ENCODE results near the gene SLC7A5. TPM values are rescaled to one million over a fixed set of nuclear protein-coding genes. Genes with fewer than 3 reads are reported as not detected.
"Not testable (repeated sequence)": the region's sequence is repeated elsewhere in the genome, so short reads cannot be mapped to it uniquely, and the experiment has no call there.

The SLC7A5 gene
- total RNA-seq, 3 donors from 2014 or later = 814 to 984 (median 886) TPM

GRCh38 chr16:87822108-87822970 lies 47.0 kb downstream of the SLC7A5 start:
- ATAC-seq (no peak), DNase-seq (no peak)
- Mint-ChIP-seq H3K9me3 (peaks cover 6% of the 10 kb centered on the region), H3K4me1 (ENCODE audit: low read depth) (peaks cover 5% of the 10 kb centered on the region), H3K27me3 (ENCODE audit: low read depth) (no peaks in the 10 kb centered on the region), H3K4me3 (no peak overlapping the region), H3K36me3 (ENCODE audit: insufficient read depth) (no peaks in the 10 kb centered on the region)

GRCh38 chr16:87821376-87822107 lies 47.8 kb downstream of the SLC7A5 start:
- H3K27me3 Mint-ChIP-seq (ENCODE audit: low read depth) = no peaks in the 10 kb centered on the region
- peaks cover 9% of the 10 kb centered on the region for H3K9me3 Mint-ChIP-seq
- no peak for DNase-seq
- H3K36me3 Mint-ChIP-seq (ENCODE audit: insufficient read depth) = no peaks in the 10 kb centered on the region
- peaks cover 5% of the 10 kb centered on the region for H3K4me1 Mint-ChIP-seq (ENCODE audit: low read depth)
- H3K4me3 Mint-ChIP-seq = no peak overlapping the region
- no peak for ATAC-seq

- Mint-ChIP-seq H3K4me1 (ENCODE audit: low read depth) (peaks cover 5% of the 10 kb centered on the region), H3K9me3 (peaks cover 9% of the 10 kb centered on the region), H3K36me3 (ENCODE audit: insufficient read depth) (no peaks in the 10 kb centered on the region), H3K27me3 (ENCODE audit: low read depth) (no peaks in the 10 kb centered on the region), H3K4me3 (no peak overlapping the region)
- DNase-seq = no peak
- ATAC-seq = no peak
Observed at GRCh38 chr16:87819983-87820382, 49.3 kb downstream of the SLC7A5 start.

- no peaks in the 10 kb centered on the region for H3K27me3 Mint-ChIP-seq (ENCODE audit: low read depth)
- H3K4me1 Mint-ChIP-seq (ENCODE audit: low read depth) = peaks cover 5% of the 10 kb centered on the region
- DNase-seq (no peak), ATAC-seq (no peak)
- H3K36me3 Mint-ChIP-seq (ENCODE audit: insufficient read depth) = no peaks in the 10 kb centered on the region
- H3K4me3 Mint-ChIP-seq = no peak overlapping the region
- H3K9me3 Mint-ChIP-seq = peaks cover 9% of the 10 kb centered on the region
Observed at GRCh38 chr16:87819282-87819681, 50.0 kb downstream of the SLC7A5 start.

- Mint-ChIP-seq H3K36me3 (ENCODE audit: insufficient read depth) (no peaks in the 10 kb centered on the region), H3K9me3 (peaks cover 9% of the 10 kb centered on the region), H3K4me3 (no peak overlapping the region), H3K27me3 (ENCODE audit: low read depth) (no peaks in the 10 kb centered on the region), H3K4me1 (ENCODE audit: low read depth) (peaks cover 5% of the 10 kb centered on the region)
- ATAC-seq = no peak
- DNase-seq = no peak
Observed at GRCh38 chr16:87818533-87819161, 50.7 kb downstream of the SLC7A5 start.

- Mint-ChIP-seq H3K9me3 (peaks cover 9% of the 10 kb centered on the region), H3K27me3 (ENCODE audit: low read depth) (no peaks in the 10 kb centered on the region), H3K4me3 (no peak overlapping the region), H3K36me3 (ENCODE audit: insufficient read depth) (no peaks in the 10 kb centered on the region), H3K4me1 (ENCODE audit: low read depth) (peaks cover 5% of the 10 kb centered on the region)
- no peak for ATAC-seq
- no peak for DNase-seq
Observed at GRCh38 chr16:87817910-87818309, 51.4 kb downstream of the SLC7A5 start.

GRCh38 chr16:87817370-87817769 lies 51.9 kb downstream of the SLC7A5 start:
- ATAC-seq; H3K4me1 Mint-ChIP-seq (ENCODE audit: low read depth); DNase-seq; H3K36me3 Mint-ChIP-seq (ENCODE audit: insufficient read depth); H3K27me3 Mint-ChIP-seq (ENCODE audit: low read depth); H3K4me3 Mint-ChIP-seq; H3K9me3 Mint-ChIP-seq: not testable (repeated sequence)

GRCh38 chr16:87816507-87817100 lies 52.7 kb downstream of the SLC7A5 start:
- Mint-ChIP-seq H3K4me3 (no peak overlapping the region), H3K36me3 (ENCODE audit: insufficient read depth) (no peaks in the 10 kb centered on the region), H3K4me1 (ENCODE audit: low read depth) (peaks cover 4% of the 10 kb centered on the region), H3K27me3 (ENCODE audit: low read depth) (peaks cover 3% of the 10 kb centered on the region), H3K9me3 (peaks cover 9% of the 10 kb centered on the region)
- no peak for DNase-seq
- ATAC-seq = no peak

GRCh38 chr16:87815567-87815966 lies 53.7 kb downstream of the SLC7A5 start:
- peaks cover 4% of the 10 kb centered on the region for H3K4me1 Mint-ChIP-seq (ENCODE audit: low read depth)
- H3K4me3 Mint-ChIP-seq = no peak overlapping the region
- ATAC-seq (no peak), DNase-seq (no peak)
- no peaks in the 10 kb centered on the region for H3K36me3 Mint-ChIP-seq (ENCODE audit: insufficient read depth)
- peaks cover 9% of the 10 kb centered on the region for H3K9me3 Mint-ChIP-seq
- H3K27me3 Mint-ChIP-seq (ENCODE audit: low read depth) = peaks cover 5% of the 10 kb centered on the region

GRCh38 chr16:87812200-87812656 lies 57.1 kb downstream of the SLC7A5 start:
- Mint-ChIP-seq H3K4me1 (ENCODE audit: low read depth) (peaks cover 19% of the 10 kb centered on the region), H3K36me3 (ENCODE audit: insufficient read depth) (no peaks in the 10 kb centered on the region), H3K9me3 (peaks cover 2% of the 10 kb centered on the region), H3K4me3 (no peak overlapping the region), H3K27me3 (ENCODE audit: low read depth) (peaks cover 5% of the 10 kb centered on the region)
- no peak for DNase-seq
- ATAC-seq = no peak

GRCh38 chr16:87811454-87811853 lies 57.9 kb downstream of the SLC7A5 start:
- H3K27me3 Mint-ChIP-seq (ENCODE audit: low read depth); ATAC-seq; H3K4me3 Mint-ChIP-seq; H3K9me3 Mint-ChIP-seq; DNase-seq; H3K36me3 Mint-ChIP-seq (ENCODE audit: insufficient read depth): not testable (repeated sequence)
- H3K4me1 Mint-ChIP-seq (ENCODE audit: low read depth) = peaks cover 26% of the 10 kb centered on the region

GRCh38 chr16:87809150-87809902 lies 60.0 kb downstream of the SLC7A5 start:
- H3K4me3 Mint-ChIP-seq = no peak overlapping the region
- H3K4me1 Mint-ChIP-seq (ENCODE audit: low read depth) = peaks cover 30% of the 10 kb centered on the region
- H3K36me3 Mint-ChIP-seq (ENCODE audit: insufficient read depth) = no peaks in the 10 kb centered on the region
- H3K9me3 Mint-ChIP-seq = no peaks in the 10 kb centered on the region
- peaks cover 5% of the 10 kb centered on the region for H3K27me3 Mint-ChIP-seq (ENCODE audit: low read depth)
- no peak for DNase-seq
- ATAC-seq = no peak

- H3K36me3 Mint-ChIP-seq (ENCODE audit: insufficient read depth) = no peaks in the 10 kb centered on the region
Observed at GRCh38 chr16:87808108-87808507, 61.2 kb downstream of the SLC7A5 start.

More at GRCh38 chr16:87808108-87808507, 61.2 kb downstream of the SLC7A5 start:
- Mint-ChIP-seq H3K4me1 (ENCODE audit: low read depth) (peaks cover 30% of the 10 kb centered on the region), H3K9me3 (no peaks in the 10 kb centered on the region), H3K4me3 (no peak overlapping the region), H3K27me3 (ENCODE audit: low read depth) (peaks cover 5% of the 10 kb centered on the region)
- ATAC-seq (no peak), DNase-seq (no peak)

Measured in activated T-cell treated with anti-CD3 and anti-CD28 coated beads, Interleukin-2, amount 50 U/mL, for 4 hours (primary cell).